Adrenal gland (tissue), 5 donors: ENCODE data around the gene DLL3.

ENCODE experiments used
- POLR2A ChIP-seq, 2 donors: fragments of 450-650 bp; IDR thresholded peaks; one replicate each; pipeline ENCODE4 v1.6.1; 2017; ENCODE audit warnings: antibody characterized with exemption in 2 of 2, mild to moderate bottlenecking in 2 of 2, moderate library complexity in 1 of 2
- TF ChIP-seq, protein P1 (sequence below), 6 experiments: fragments of 450-650 bp in 4 of 6; fragments of 200-600 bp in 2 of 6; sonication (generic) in 1 of 6; IDR thresholded peaks; 1 replicate in 5 of 6; 2 replicates in 1 of 6; pipeline versions ENCODE4 v1.5.1 to v1.8.0; 2016 to 2021; ENCODE audit warnings: antibody characterized with exemption in 6 of 6, mild to moderate bottlenecking in 2 of 6, moderate library complexity in 1 of 6
- donor health status: DM: no; HTN: no; CAD: no.

DNA sequence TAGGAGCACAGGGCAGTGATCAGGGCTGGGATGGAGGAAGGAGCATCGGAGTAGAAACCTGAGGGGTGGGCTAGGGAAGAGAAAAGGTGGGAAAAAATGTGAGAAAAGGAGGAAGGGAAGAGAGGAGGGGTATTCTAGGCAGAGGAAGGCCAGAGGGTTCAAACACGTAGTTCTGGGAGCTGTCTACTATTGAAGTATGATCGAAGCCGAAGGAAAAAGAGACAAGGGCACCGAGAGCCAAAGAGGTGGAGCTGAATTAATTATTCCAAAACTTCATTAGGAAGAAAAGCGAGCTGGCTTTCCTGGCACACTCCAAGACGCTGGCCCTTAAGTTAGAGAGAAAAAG, 7.8 kb downstream of the DLL3 start:
- TF ChIP-seq, protein P1, sequence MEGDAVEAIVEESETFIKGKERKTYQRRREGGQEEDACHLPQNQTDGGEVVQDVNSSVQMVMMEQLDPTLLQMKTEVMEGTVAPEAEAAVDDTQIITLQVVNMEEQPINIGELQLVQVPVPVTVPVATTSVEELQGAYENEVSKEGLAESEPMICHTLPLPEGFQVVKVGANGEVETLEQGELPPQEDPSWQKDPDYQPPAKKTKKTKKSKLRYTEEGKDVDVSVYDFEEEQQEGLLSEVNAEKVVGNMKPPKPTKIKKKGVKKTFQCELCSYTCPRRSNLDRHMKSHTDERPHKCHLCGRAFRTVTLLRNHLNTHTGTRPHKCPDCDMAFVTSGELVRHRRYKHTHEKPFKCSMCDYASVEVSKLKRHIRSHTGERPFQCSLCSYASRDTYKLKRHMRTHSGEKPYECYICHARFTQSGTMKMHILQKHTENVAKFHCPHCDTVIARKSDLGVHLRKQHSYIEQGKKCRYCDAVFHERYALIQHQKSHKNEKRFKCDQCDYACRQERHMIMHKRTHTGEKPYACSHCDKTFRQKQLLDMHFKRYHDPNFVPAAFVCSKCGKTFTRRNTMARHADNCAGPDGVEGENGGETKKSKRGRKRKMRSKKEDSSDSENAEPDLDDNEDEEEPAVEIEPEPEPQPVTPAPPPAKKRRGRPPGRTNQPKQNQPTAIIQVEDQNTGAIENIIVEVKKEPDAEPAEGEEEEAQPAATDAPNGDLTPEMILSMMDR (IDR thresholded peaks at IDR 0.05), result no peak
- no peak for TF ChIP-seq POLR2A (IDR thresholded peaks at IDR 0.05)
